RWPE2 (cell line): ENCODE measurements around the gene SEC24D.

Source experiments
- ATAC-seq: fragments of 200-7000 bp; cut with Tn5 transposase; 3 replicates; pipeline ENCODE4 v1.9.1; 2021; ENCODE audit warnings: low read depth
- DNase-seq: peaks from one replicate; pipeline ENCODE4 v3.0.0-alpha.2; 2020; ENCODE audit warnings: low spot score
- H3K27ac ChIP-seq: fragments of 450-650 bp; 2 replicates; pipeline ENCODE4 v1.5.1; 2017; ENCODE audit warnings: mild to moderate bottlenecking; ENCODE audit not compliant: poor library complexity, severe bottlenecking
- H3K27me3 ChIP-seq: fragments of 250-450 bp; sonication (Bioruptor Pico); 2 replicates; pipeline ENCODE4 v1.5.1; 2021; ENCODE audit warnings: mild to moderate bottlenecking, moderate library complexity; ENCODE audit not compliant: insufficient read depth, poor library complexity, severe bottlenecking
- H3K36me3 ChIP-seq: fragments of 250-450 bp; sonication (Bioruptor Pico); 2 replicates; pipeline ENCODE4 v1.5.1; 2020; ENCODE audit warnings: low read depth, mild to moderate bottlenecking, moderate library complexity
- H3K4me1 ChIP-seq: fragments of 250-450 bp; sonication (Bioruptor Pico); 2 replicates; pipeline ENCODE4 v1.5.1; 2021; ENCODE audit warnings: mild to moderate bottlenecking, moderate library complexity; ENCODE audit not compliant: insufficient read depth, poor library complexity, severe bottlenecking
- H3K4me3 ChIP-seq: fragments of 250-450 bp; sonication (Bioruptor Pico); 2 replicates; pipeline ENCODE4 v1.5.1; 2021; ENCODE audit warnings: mild to moderate bottlenecking, moderate library complexity; ENCODE audit not compliant: severe bottlenecking
- H3K9me3 ChIP-seq: fragments of 250-450 bp; sonication (Bioruptor Pico); 2 replicates; pipeline ENCODE4 v1.5.1; 2021; ENCODE audit warnings: mild to moderate bottlenecking, moderate library complexity; ENCODE audit not compliant: severe bottlenecking
- TF ChIP-seq, protein P1 (sequence below): fragments of 450-650 bp; IDR thresholded peaks from one replicate; pipeline ENCODE4 v1.5.1; 2017; ENCODE audit warnings: mild to moderate bottlenecking, moderate library complexity; ENCODE audit not compliant: poor library complexity, severe bottlenecking

SEC24D gene

DNA sequence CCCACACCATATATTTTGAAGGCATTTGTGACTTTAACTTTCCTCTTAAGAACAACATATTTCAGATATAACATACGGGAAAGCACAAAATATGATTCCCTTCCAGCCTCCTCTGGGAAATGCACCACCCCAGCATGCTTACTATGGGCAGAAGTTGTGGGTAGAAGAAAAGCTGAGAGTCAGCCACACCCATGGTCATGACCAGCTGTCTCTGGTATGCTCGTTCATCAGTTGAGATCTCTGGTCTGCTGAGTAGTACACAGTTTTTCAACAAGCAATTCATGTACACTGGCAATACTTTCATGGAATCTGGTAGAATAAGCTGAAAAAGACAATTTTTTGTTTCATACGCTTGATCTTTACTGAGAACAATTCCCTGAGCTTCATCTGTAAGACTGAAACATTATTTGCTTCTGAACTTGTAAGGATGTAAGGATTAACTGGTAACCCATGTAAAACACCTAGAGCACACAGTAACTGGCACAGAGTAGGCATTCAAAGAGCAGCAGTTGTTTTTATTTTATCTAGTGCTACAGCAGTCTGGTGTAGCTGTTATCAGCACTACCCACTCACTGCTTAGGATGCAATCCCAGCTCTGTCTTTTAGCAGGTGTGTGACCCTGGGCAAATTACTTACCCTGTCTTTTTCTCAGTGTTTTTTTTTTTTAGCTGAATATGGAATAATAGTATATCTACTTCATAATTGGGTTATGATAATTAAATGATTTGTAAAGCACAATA is 103.2 kb downstream of the SEC24D start:
- peaks cover 79% of the 10 kb centered on the region for H3K36me3 ChIP-seq

DNA sequence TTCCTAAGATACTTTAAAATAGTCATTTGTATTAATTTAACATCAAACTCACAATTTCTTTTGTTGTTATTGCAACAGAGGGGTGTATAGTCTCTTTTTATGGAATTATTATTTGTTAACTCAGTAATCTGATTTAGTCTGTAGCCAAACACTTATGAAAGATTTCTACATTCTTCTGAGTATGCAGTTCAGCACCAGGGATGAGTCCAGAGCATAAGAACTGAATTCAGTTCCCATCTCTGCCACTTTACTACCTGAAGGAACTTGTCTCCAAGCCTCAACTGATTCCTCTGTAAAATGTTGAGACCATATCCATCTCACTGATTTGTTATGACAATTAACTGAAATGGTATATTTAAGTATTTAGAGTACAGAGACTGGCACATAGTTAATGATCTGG is 105.2 kb downstream of the SEC24D start:
- H3K4me3 ChIP-seq, result no peak overlapping the region
- no peaks in the 10 kb centered on the region for H3K4me1 ChIP-seq
- TF ChIP-seq, protein P1, sequence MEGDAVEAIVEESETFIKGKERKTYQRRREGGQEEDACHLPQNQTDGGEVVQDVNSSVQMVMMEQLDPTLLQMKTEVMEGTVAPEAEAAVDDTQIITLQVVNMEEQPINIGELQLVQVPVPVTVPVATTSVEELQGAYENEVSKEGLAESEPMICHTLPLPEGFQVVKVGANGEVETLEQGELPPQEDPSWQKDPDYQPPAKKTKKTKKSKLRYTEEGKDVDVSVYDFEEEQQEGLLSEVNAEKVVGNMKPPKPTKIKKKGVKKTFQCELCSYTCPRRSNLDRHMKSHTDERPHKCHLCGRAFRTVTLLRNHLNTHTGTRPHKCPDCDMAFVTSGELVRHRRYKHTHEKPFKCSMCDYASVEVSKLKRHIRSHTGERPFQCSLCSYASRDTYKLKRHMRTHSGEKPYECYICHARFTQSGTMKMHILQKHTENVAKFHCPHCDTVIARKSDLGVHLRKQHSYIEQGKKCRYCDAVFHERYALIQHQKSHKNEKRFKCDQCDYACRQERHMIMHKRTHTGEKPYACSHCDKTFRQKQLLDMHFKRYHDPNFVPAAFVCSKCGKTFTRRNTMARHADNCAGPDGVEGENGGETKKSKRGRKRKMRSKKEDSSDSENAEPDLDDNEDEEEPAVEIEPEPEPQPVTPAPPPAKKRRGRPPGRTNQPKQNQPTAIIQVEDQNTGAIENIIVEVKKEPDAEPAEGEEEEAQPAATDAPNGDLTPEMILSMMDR, result no peak
- H3K36me3 ChIP-seq, result peaks cover 83% of the 10 kb centered on the region
- DNase-seq, result no peak
- no peaks in the 10 kb centered on the region for H3K27me3 ChIP-seq
- ATAC-seq, result no peak
- no peak overlapping the region for H3K27ac ChIP-seq
- H3K9me3 ChIP-seq, result no peaks in the 10 kb centered on the region

More for the DNA sequence above, 103.2 kb downstream of the SEC24D start:
- Histone ChIP-seq H3K9me3 (no peaks in the 10 kb centered on the region), H3K27me3 (no peaks in the 10 kb centered on the region), H3K4me1 (no peaks in the 10 kb centered on the region), H3K4me3 (no peak overlapping the region), H3K27ac (no peak overlapping the region)
- DNase-seq, result no peak
- ATAC-seq, result no peak
- TF ChIP-seq, protein P1, result no peak

DNA sequence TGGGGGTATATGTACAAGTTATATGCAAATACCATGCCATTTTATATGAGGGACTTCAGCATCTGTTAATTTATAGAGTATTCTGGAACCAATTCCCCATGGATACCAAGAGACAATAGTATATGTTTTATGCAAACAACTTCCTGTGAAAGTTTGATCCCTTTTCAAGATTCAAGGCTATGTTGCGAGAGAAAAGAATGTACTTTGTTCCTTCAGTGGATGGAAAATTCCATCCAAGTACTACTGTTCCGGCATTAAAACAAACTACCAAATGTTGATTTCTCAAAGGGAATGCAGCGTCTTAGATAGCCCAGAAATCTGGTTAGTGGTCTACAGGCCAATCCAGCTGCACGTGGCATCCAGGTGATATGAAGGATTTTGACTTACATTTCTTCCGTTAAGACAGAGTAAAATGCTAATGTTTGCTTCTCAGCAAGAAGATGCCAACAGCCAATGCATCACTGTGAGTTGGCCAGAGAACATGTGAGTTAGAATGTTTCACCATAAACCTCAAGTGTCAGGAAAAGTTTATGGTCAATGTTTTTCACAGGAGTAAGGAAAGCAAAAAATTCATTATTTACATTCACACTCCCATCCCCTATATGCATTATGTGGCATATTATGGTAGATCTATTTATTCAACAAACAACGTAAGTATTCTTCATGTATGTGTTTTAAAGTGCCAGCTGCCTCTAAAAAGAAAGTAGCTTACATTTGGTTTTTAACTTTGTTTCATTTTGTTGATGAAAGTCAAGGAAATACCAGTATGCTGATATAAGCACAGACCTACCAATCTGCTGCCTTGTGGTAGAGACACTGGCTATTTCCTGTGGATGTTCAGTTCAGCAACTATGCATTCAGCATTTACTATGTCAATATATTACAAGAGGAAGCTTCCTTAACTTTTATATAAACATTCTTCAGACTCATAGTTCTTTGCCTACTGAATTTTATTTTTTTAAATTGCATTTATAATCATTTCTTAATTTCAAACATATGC is 106.3 kb downstream of the SEC24D start:
- DNase-seq (no peak), ATAC-seq (no peak)
- peaks cover 83% of the 10 kb centered on the region for H3K36me3 ChIP-seq
- no peak overlapping the region for H3K27ac ChIP-seq
- TF ChIP-seq, protein P1, result no peak
- H3K9me3 ChIP-seq, result no peaks in the 10 kb centered on the region
- H3K4me3 ChIP-seq, result no peak overlapping the region
- no peaks in the 10 kb centered on the region for H3K27me3 ChIP-seq
- H3K4me1 ChIP-seq, result no peaks in the 10 kb centered on the region

DNA sequence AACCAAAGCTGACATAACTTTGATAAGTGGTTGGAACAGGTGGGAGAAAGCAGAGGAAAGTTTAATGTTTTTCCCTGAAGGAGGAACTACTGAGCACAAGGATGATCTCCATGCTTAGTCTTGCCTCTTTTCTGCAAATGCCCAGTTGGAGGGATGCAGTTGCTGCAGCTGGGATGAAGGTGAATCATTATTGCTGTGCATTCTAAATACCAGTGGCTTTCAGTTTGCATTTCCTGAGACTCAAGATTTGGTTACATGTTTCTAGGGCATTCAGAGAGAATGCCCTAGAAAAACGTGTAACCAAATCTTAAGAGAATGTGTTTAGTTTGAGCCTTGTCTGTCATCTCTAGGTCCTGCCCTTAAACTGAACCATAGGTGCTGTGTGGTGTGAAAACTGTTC is 108.6 kb downstream of the SEC24D start:
- Histone ChIP-seq H3K27ac (no peak overlapping the region), H3K27me3 (no peaks in the 10 kb centered on the region), H3K4me3 (no peak overlapping the region), H3K9me3 (no peaks in the 10 kb centered on the region), H3K4me1 (no peaks in the 10 kb centered on the region), H3K36me3 (peaks cover 81% of the 10 kb centered on the region)
- ATAC-seq (no peak), DNase-seq (no peak)
- TF ChIP-seq, protein P1, result no peak
